ENCODE results near the gene RBBP9.
"Not testable (repeated sequence)": the region's sequence is repeated elsewhere in the genome, so short reads cannot be mapped to it uniquely, and the experiment has no call there.

The RBBP9 gene

GRCh38 chr20:18524646-18525045, 27.6 kb upstream of the RBBP9 start:
- H3K36me3 ChIP-seq (ENCODE audit: control insufficient read depth, low read length) = peaks cover 54% of the 10 kb centered on the region
- H3K27ac ChIP-seq (ENCODE audit: low read depth, low read length) = no peak overlapping the region
- H4K20me1 ChIP-seq (ENCODE audit: control insufficient read depth, insufficient read depth, low read depth, low read length) = no peaks in the 10 kb centered on the region
- H3K9me2 ChIP-seq (replicated peaks; ENCODE audit: control insufficient read depth, low read length) = no peaks in the 10 kb centered on the region
- H3K79me2 ChIP-seq (ENCODE audit: control insufficient read depth, low read length) = no peaks in the 10 kb centered on the region
- no peak overlapping the region for H3K4me2 ChIP-seq (ENCODE audit: low read length)
- H3K27me3 ChIP-seq (ENCODE audit: control insufficient read depth, low read length) = no peaks in the 10 kb centered on the region
- H3K9me3 ChIP-seq (ENCODE audit: control insufficient read depth, insufficient read depth, low read length) = no peaks in the 10 kb centered on the region
- no peaks in the 10 kb centered on the region for H3K4me1 ChIP-seq (ENCODE audit: control insufficient read depth, low read length)
- H3K4me3 ChIP-seq (ENCODE audit: low read length) = no peak overlapping the region
- no peaks in the 10 kb centered on the region for H3F3A ChIP-seq (ENCODE audit: control insufficient read depth, insufficient read depth)
- TF ChIP-seq CTCF (IDR thresholded peaks at IDR 0.05; ENCODE audit: low read depth, low read length, poor library complexity, severe bottlenecking) = no peak
- TF ChIP-seq EZH2phosphoT487 (IDR thresholded peaks at IDR 0.05; ENCODE audit: borderline replicate concordance, low read length) = no peak

DNA sequence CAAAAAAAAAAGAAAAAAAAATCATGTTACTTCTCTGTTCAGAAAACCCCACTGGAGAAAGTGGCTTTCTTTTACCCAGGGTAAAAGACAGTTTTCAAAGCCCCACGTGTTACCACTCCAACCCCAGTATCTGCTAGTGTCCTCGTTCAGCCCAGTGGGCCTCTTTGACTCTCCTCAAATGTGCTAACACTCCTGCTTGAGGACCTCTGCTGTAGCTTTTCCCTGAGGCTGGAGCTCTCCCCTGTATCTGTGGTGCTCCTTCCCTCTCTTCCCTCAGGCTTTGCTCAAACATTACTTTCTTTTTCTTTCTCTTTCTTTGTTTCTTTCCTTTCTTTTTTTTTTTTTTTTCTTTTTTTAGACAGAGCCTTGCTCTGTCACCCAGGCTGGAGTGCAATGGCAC, 26.0 kb upstream of the RBBP9 start:
- Histone ChIP-seq H4K20me1 (ENCODE audit: control insufficient read depth, insufficient read depth, low read depth, low read length) (no peaks in the 10 kb centered on the region), H3K4me2 (ENCODE audit: low read length) (no peak overlapping the region), H3K79me2 (ENCODE audit: control insufficient read depth, low read length) (no peaks in the 10 kb centered on the region), H3K9me3 (ENCODE audit: control insufficient read depth, insufficient read depth, low read length) (no peaks in the 10 kb centered on the region), H3K36me3 (ENCODE audit: control insufficient read depth, low read length) (peaks cover 38% of the 10 kb centered on the region), H3K4me3 (ENCODE audit: low read length) (no peak overlapping the region), H3K27ac (ENCODE audit: low read depth, low read length) (no peak overlapping the region), H3K9me2 (replicated peaks; ENCODE audit: control insufficient read depth, low read length) (no peaks in the 10 kb centered on the region), H3K27me3 (ENCODE audit: control insufficient read depth, low read length) (no peaks in the 10 kb centered on the region), H3K4me1 (ENCODE audit: control insufficient read depth, low read length) (no peaks in the 10 kb centered on the region), H3F3A (ENCODE audit: control insufficient read depth, insufficient read depth) (no peaks in the 10 kb centered on the region)
- TF ChIP-seq CTCF (IDR thresholded peaks at IDR 0.05; ENCODE audit: low read depth, low read length, poor library complexity, severe bottlenecking) (no peak), EZH2phosphoT487 (IDR thresholded peaks at IDR 0.05; ENCODE audit: borderline replicate concordance, low read length) (no peak)

DNA sequence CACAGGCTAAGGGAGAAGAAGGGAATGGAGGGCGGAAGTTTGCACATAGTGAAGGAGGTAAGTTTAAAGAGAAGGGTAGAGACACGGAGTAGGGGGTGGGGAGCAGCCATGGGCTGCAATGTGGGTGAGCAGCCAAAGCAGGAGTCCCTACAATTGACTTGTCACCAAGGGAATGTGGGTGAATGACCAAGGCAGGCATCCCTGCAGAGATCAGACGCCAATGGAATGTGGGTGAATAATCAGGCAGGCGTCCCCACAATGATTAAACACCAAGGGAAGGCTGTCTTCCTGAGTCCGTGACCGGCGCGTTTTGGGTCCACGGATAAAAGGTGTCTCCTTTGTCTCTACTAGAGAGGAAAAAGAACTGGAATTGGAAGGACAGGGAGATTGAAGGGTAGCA, 25.0 kb upstream of the RBBP9 start:
- H3K27me3 ChIP-seq (ENCODE audit: control insufficient read depth, low read length); H3F3A ChIP-seq (ENCODE audit: control insufficient read depth, insufficient read depth); H3K9me3 ChIP-seq (ENCODE audit: control insufficient read depth, insufficient read depth, low read length); H3K9me2 ChIP-seq (replicated peaks; ENCODE audit: control insufficient read depth, low read length); H3K79me2 ChIP-seq (ENCODE audit: control insufficient read depth, low read length); H3K4me2 ChIP-seq (ENCODE audit: low read length); H3K4me1 ChIP-seq (ENCODE audit: control insufficient read depth, low read length); H3K27ac ChIP-seq (ENCODE audit: low read depth, low read length); H3K4me3 ChIP-seq (ENCODE audit: low read length); H4K20me1 ChIP-seq (ENCODE audit: control insufficient read depth, insufficient read depth, low read depth, low read length): not testable (repeated sequence)
- H3K36me3 ChIP-seq (ENCODE audit: control insufficient read depth, low read length) = peaks cover 28% of the 10 kb centered on the region

- peaks cover 2% of the 10 kb centered on the region; the same call in 1 of the 2 replicates for H3K79me2 ChIP-seq (ENCODE audit: control insufficient read depth, low read length)
- H3K4me3 ChIP-seq (ENCODE audit: low read length) = no peak overlapping the region
- no peak overlapping the region for H3K27ac ChIP-seq (ENCODE audit: low read depth, low read length)
- TF ChIP-seq CTCF (IDR thresholded peaks at IDR 0.05; ENCODE audit: low read depth, low read length, poor library complexity, severe bottlenecking) = no peak
- TF ChIP-seq EZH2phosphoT487 (IDR thresholded peaks at IDR 0.05; ENCODE audit: borderline replicate concordance, low read length) = no peak
- no peaks in the 10 kb centered on the region for H3K27me3 ChIP-seq (ENCODE audit: control insufficient read depth, low read length)
- no peaks in the 10 kb centered on the region for H3K9me3 ChIP-seq (ENCODE audit: control insufficient read depth, insufficient read depth, low read length)
- peaks cover 6% of the 10 kb centered on the region for H3K4me1 ChIP-seq (ENCODE audit: control insufficient read depth, low read length)
- H3K9me2 ChIP-seq (replicated peaks; ENCODE audit: control insufficient read depth, low read length) = no peaks in the 10 kb centered on the region
- no peaks in the 10 kb centered on the region for H4K20me1 ChIP-seq (ENCODE audit: control insufficient read depth, insufficient read depth, low read depth, low read length)
- no peak overlapping the region for H3K4me2 ChIP-seq (ENCODE audit: low read length)
- H3F3A ChIP-seq (ENCODE audit: control insufficient read depth, insufficient read depth) = peaks cover 7% of the 10 kb centered on the region
- peaks cover 44% of the 10 kb centered on the region for H3K36me3 ChIP-seq (ENCODE audit: control insufficient read depth, low read length)
These were observed 18.9 kb upstream of the RBBP9 start for GRCh38 chr20:18515973-18516372.
